ENCODE data around the gene TRIM38. TPM values are rescaled to one million over a fixed set of nuclear protein-coding genes. Genes with fewer than 3 reads are reported as not detected.
A peak's percentile ranks its signal among the peaks of the same experiment; 100 is the strongest.

TRIM38 gene
- total RNA-seq, result 7.9 and 8.6 TPM in 2 replicates
- 3.2 and 5.2 TPM in 2 replicates for polyA plus RNA-seq

GRCh38 chr6:25962149-25963127 is at the start of gene TRIM38:
Gene TRIM38, plus strand, starts transcription at chr6:25962802. Its CDS starts 3,721 bp downstream, at chr6:25966523.
- Histone ChIP-seq H3K79me2 (peaks cover 27% of the 10 kb centered on the region), H3K27me3 (no peaks in the 10 kb centered on the region), H3K4me3 (peak within 1 kb of the TSS; percentile 18), H3K4me1 (ENCODE audit: insufficient read depth) (peaks cover 29% of the 10 kb centered on the region), H3K9me2 (replicated peaks; ENCODE audit: insufficient read depth) (no peaks in the 10 kb centered on the region), H2AFZ (peak within 1 kb of the TSS; percentile 30), H3K27ac (peak within 1 kb of the TSS; percentile 94), H3K36me3 (replicated peaks; ENCODE audit: insufficient read depth, low read depth) (no peaks in the 10 kb centered on the region), H3K4me2 (peak within 1 kb of the TSS; percentile 87), H3K9me3 (ENCODE audit: low read depth) (no peaks in the 10 kb centered on the region), H4K20me1 (ENCODE audit: insufficient read depth, poor library complexity, severe bottlenecking) (no peaks in the 10 kb centered on the region)
- no peak for TF ChIP-seq CTCF (IDR thresholded peaks at IDR 0.05; ENCODE audit: poor library complexity)
- no peak for TF ChIP-seq EZH2phosphoT487 (IDR thresholded peaks at IDR 0.05; ENCODE audit: low read depth, severe bottlenecking, unreplicated experiment)
- TF ChIP-seq EZH2 (IDR thresholded peaks at IDR 0.05; ENCODE audit: borderline replicate concordance), result no peak
- WGBS (ENCODE audit: low lambda C conversion rate, missing lambda C conversion rate), result 25% methylated on average over 11 of the region's 11 CpGs
- DNase-seq (ENCODE audit: low spot score), result peak; percentile 87

DNA sequence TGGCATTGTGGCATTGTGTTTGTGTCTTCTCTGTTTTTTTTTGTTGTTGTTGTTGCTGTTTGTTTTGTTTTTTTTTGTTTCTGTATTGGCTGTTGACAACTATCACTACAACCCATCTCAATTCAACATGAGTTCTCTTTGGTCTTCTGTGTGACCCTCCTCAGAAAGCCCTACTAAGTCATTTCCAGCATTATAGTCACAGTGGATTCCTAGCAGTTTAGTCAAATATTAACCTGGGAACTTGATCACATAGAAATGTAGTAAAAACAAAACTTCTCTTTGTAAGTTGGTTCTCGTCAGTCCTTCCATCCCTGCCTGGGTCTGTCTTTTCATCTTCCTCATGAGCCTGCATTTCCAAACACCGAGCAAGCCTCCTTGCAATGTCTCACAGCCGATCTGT is 48.9 kb upstream of the TRIM38 start:
- Histone ChIP-seq H4K20me1 (ENCODE audit: insufficient read depth, poor library complexity, severe bottlenecking) (no peaks in the 10 kb centered on the region), H3K4me3 (no peak overlapping the region), H3K36me3 (replicated peaks; ENCODE audit: insufficient read depth, low read depth) (no peaks in the 10 kb centered on the region), H3K79me2 (no peaks in the 10 kb centered on the region), H3K27me3 (no peaks in the 10 kb centered on the region), H3K9me3 (ENCODE audit: low read depth) (no peaks in the 10 kb centered on the region), H3K9me2 (replicated peaks; ENCODE audit: insufficient read depth) (no peaks in the 10 kb centered on the region), H3K4me2 (peak overlapping the region; percentile 17), H3K27ac (no peak overlapping the region), H3K4me1 (ENCODE audit: insufficient read depth) (no peaks in the 10 kb centered on the region), H2AFZ (no peak overlapping the region)
- TF ChIP-seq EZH2phosphoT487 (IDR thresholded peaks at IDR 0.05; ENCODE audit: low read depth, severe bottlenecking, unreplicated experiment), result no peak
- TF ChIP-seq CTCF (IDR thresholded peaks at IDR 0.05; ENCODE audit: poor library complexity), result no peak
- DNase-seq (ENCODE audit: low spot score), result no peak
- 70% methylated on average over 3 of the region's 3 CpGs for WGBS (ENCODE audit: low lambda C conversion rate, missing lambda C conversion rate)

- Histone ChIP-seq H3K27ac (no peak overlapping the region), H3K4me3 (no peak overlapping the region), H3K4me2 (no peak overlapping the region), H4K20me1 (ENCODE audit: insufficient read depth, poor library complexity, severe bottlenecking) (no peaks in the 10 kb centered on the region), H3K9me2 (replicated peaks; ENCODE audit: insufficient read depth) (no peaks in the 10 kb centered on the region), H3K36me3 (replicated peaks; ENCODE audit: insufficient read depth, low read depth) (no peaks in the 10 kb centered on the region), H3K27me3 (no peaks in the 10 kb centered on the region), H3K9me3 (ENCODE audit: low read depth) (no peaks in the 10 kb centered on the region), H2AFZ (no peak overlapping the region), H3K79me2 (no peaks in the 10 kb centered on the region), H3K4me1 (ENCODE audit: insufficient read depth) (no peaks in the 10 kb centered on the region)
- no peak for DNase-seq (ENCODE audit: low spot score)
- WGBS (ENCODE audit: low lambda C conversion rate, missing lambda C conversion rate), result 89% methylated on average over 3 of the region's 3 CpGs
- TF ChIP-seq EZH2 (IDR thresholded peaks at IDR 0.05; ENCODE audit: borderline replicate concordance) (no peak), CTCF (IDR thresholded peaks at IDR 0.05; ENCODE audit: poor library complexity) (no peak), EZH2phosphoT487 (IDR thresholded peaks at IDR 0.05; ENCODE audit: low read depth, severe bottlenecking, unreplicated experiment) (no peak)
These were observed 46.3 kb upstream of the TRIM38 start for GRCh38 chr6:25916330-25916729.
